Uterus (tissue), 2 donors: Measurements from ENCODE around the gene MARCHF11.

Experiments
- POLR2A ChIP-seq, 2 donors: fragments of 450-650 bp; IDR thresholded peaks; one replicate each; pipeline ENCODE4 v1.6.1; 2016; ENCODE audit warnings: antibody characterized with exemption in 2 of 2, mild to moderate bottlenecking in 1 of 2, moderate library complexity in 1 of 2
- TF ChIP-seq, protein P1 (sequence below), 4 experiments: fragments of 200-600 bp in 2 of 4; fragments of 450-650 bp in 2 of 4; sonication (generic) in 2 of 4; IDR thresholded peaks; one replicate each; pipeline ENCODE4 v1.5.1; 2016 to 2019; ENCODE audit warnings: antibody characterized with exemption in 4 of 4, mild to moderate bottlenecking in 2 of 4, moderate library complexity in 1 of 4

DNA sequence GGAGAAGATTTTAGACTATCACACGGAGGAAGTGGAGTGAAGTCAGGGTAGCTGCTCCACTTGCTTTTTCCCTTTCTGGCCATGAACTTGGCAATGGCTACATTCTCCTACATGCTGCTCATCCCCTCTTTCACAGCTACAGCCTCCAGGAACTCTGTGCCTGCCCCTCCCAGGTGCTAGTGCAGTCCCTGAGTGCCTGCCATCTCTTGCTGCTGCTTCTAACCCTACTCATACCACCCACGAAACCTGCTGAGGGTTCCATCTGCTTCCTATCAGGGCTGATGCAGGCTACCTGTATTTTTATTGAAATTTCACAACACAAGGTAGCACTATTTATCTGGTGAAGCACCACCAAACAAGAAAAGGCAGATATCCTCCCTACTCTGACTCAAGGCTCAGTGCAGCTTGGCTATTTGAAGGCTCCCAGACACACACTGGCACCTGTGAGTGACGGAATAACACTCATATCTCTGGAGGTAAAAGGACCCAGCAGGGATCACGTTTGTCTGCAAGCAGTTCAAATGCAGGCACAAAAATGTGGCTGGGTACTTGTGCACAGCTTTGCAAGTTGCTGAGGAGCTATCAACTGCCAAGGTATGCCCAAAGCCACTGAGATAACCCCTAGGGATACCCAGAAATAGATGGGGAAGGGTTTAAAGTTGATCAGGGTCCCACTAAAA is 51.6 kb downstream of the MARCHF11 start:
- TF ChIP-seq, protein P1, sequence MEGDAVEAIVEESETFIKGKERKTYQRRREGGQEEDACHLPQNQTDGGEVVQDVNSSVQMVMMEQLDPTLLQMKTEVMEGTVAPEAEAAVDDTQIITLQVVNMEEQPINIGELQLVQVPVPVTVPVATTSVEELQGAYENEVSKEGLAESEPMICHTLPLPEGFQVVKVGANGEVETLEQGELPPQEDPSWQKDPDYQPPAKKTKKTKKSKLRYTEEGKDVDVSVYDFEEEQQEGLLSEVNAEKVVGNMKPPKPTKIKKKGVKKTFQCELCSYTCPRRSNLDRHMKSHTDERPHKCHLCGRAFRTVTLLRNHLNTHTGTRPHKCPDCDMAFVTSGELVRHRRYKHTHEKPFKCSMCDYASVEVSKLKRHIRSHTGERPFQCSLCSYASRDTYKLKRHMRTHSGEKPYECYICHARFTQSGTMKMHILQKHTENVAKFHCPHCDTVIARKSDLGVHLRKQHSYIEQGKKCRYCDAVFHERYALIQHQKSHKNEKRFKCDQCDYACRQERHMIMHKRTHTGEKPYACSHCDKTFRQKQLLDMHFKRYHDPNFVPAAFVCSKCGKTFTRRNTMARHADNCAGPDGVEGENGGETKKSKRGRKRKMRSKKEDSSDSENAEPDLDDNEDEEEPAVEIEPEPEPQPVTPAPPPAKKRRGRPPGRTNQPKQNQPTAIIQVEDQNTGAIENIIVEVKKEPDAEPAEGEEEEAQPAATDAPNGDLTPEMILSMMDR (IDR thresholded peaks at IDR 0.05): no peak
- no peak for TF ChIP-seq POLR2A (IDR thresholded peaks at IDR 0.05)
